ENCODE data around the gene KIF3B. TPM values are rescaled to one million over a fixed set of nuclear protein-coding genes. Genes with fewer than 3 reads are reported as not detected.

The KIF3B gene
- total RNA-seq, 1 experiment from 2014 or later: 31.5 TPM

- Histone ChIP-seq H3K4me1 (ENCODE audit: control insufficient read depth in 1 of 2, insufficient read depth in 2 of 2, low read length in 2 of 2) (peaks cover 39 to 47% of the 10 kb centered on the region in 2 experiments), H3K36me3 (ENCODE audit: control insufficient read depth in 1 of 2, insufficient read depth in 2 of 2, low read length in 2 of 2) (no peaks in the 10 kb centered on the region), H3K27ac (ENCODE audit: low read depth, low read length) (peak within 1 kb of the TSS; percentile 92), H3K4me3 (replicated peaks in 1 of 2; ENCODE audit: low read depth in 1 of 2, low read length in 2 of 2) (peak within 1 kb of the TSS; percentile 88 to 92), H2AFZ (ENCODE audit: low read depth, low read length, poor library complexity, severe bottlenecking) (no peak within 1 kb of the TSS), H3K79me2 (ENCODE audit: insufficient read depth, low read length) (peaks cover 43% of the 10 kb centered on the region), H3K27me3 (ENCODE audit: insufficient read depth, low read length) (no peaks in the 10 kb centered on the region), H3K9ac (ENCODE audit: low read length) (peak within 1 kb of the TSS; percentile 85), H3K9me3 (ENCODE audit: control insufficient read depth in 1 of 2, insufficient read depth in 1 of 2, low read depth in 1 of 2, low read length in 2 of 2) (no peaks in the 10 kb centered on the region), H4K20me1 (ENCODE audit: insufficient read depth) (0 out of 2 replicates have a peak, but pooled peaks cover 4% of the 10 kb centered on the region), H3K9me2 (ENCODE audit: insufficient read depth) (no peaks in the 10 kb centered on the region), H3K4me2 (ENCODE audit: low read length) (peak within 1 kb of the TSS; percentile 90)
- DNase-seq (ENCODE audit: low read depth, low spot score) (peak; percentile 92), ATAC-seq (peak; percentile 89)
- ChIA-PET POLR2A (interaction anchor here (1.1 kb wide), 1 partner anchor 10 kb away, joined by 4 read pairs; no protein-coding TSS in a partner anchor), RAD21 (ENCODE audit: low non-redundant PET in 1 of 2, low total read pairs in 2 of 2, uncharacterized antibody in 2 of 2, unreplicated experiment in 2 of 2) (interaction anchor here in 1 of 2 experiments (0.6 kb wide), 1 partner anchor 11 kb away, joined by 3 read pairs; no protein-coding TSS in a partner anchor), CTCF (no interaction called here)
- intact Hi-C loops (cut with micrococcal nuclease): loop anchor here (2.0 kb wide), 1 partner anchor 127 kb away; no protein-coding TSS in a partner anchor
- no TSS peak for BruUV-seq (replicated peaks)
- TF ChIP-seq REST (IDR thresholded peaks at IDR 0.05; ENCODE audit: low read depth) (no peak), POLR2A (IDR thresholded peaks at IDR 0.05; ENCODE audit: borderline replicate concordance, extremely low read depth, insufficient read depth, insufficient read length) (no peak), RAD21 (IDR thresholded peaks at IDR 0.05; ENCODE audit: low read depth) (no peak), ZNF274 (IDR thresholded peaks at IDR 0.05; ENCODE audit: low read depth, low read length) (no peak), POLR2AphosphoS5 (IDR thresholded peaks at IDR 0.05; ENCODE audit: low read depth, low read length) (peak; percentile 74), CBX3 (IDR thresholded peaks at IDR 0.05; ENCODE audit: low read depth) (peak; percentile 56; the same call in 1 of the 2 replicates), ZFX (IDR thresholded peaks at IDR 0.05) (peak; percentile 29; the same call in 1 of the 2 replicates), EZH2 (IDR thresholded peaks at IDR 0.05) (no peak), YY1 (IDR thresholded peaks at IDR 0.05; ENCODE audit: extremely low read depth, insufficient replicate concordance, low read depth, low read length) (peak; percentile 95), EGR1 (IDR thresholded peaks at IDR 0.05; ENCODE audit: low read depth) (peak; percentile 88), SIN3A (IDR thresholded peaks at IDR 0.05; ENCODE audit: low read depth) (no peak; the same call in 1 of the 2 replicates), ATF3 (IDR thresholded peaks at IDR 0.05) (no peak), CTCF (IDR thresholded peaks at IDR 0.05 in 2 of 3, conservative IDR thresholded peaks at IDR 0.05 in 1 of 3; ENCODE audit: borderline replicate concordance in 1 of 3, insufficient read depth in 1 of 3, low read depth in 2 of 3, low read length in 2 of 3) (no peak), ELF1 (IDR thresholded peaks at IDR 0.05; ENCODE audit: borderline replicate concordance, low read depth) (peak; percentile 58), JUND (IDR thresholded peaks at IDR 0.05) (no peak), MAX (IDR thresholded peaks at IDR 0.05) (peak; percentile 77), CEBPB (IDR thresholded peaks at IDR 0.05; ENCODE audit: low read depth) (no peak), ZBTB33 (IDR thresholded peaks at IDR 0.05; ENCODE audit: extremely low read depth, insufficient replicate concordance, low read length) (peak; percentile 98), EZH2phosphoT487 (IDR thresholded peaks at IDR 0.05; ENCODE audit: borderline replicate concordance) (no peak)
Measured at GRCh38 chr20:32357869-32358631, 80.6 kb downstream of the KIF3B start, which contains the start of gene ASXL1. TSS of gene ASXL1 (plus strand) at chr20:32358331. CDS start at chr20:32358776, 445 bp downstream.

Data from HCT116 (cell line).